Islet of Langerhans (tissue), 1 donor: ENCODE data around the gene ARHGAP8.

ENCODE experiments used
- FAIRE-seq: peaks from one replicate; lab custom pipeline; 2011; peaks lifted over from hg19 to GRCh38; lab: Jason Lieb, UNC

ARHGAP8 gene

GRCh38 chr22:44805711-44806110 lies 53.3 kb downstream of the ARHGAP8 start:
- FAIRE-seq: no peak

- no peak for FAIRE-seq
Observed at GRCh38 chr22:44807232-44807631, 54.9 kb downstream of the ARHGAP8 start.

GRCh38 chr22:44807915-44808690 lies 55.7 kb downstream of the ARHGAP8 start:
- no peak for FAIRE-seq

- no peak for FAIRE-seq
Observed at GRCh38 chr22:44809456-44809855, 57.1 kb downstream of the ARHGAP8 start.

- no peak for FAIRE-seq
Observed at GRCh38 chr22:44811141-44811540, 58.8 kb downstream of the ARHGAP8 start.

GRCh38 chr22:44813416-44813815 lies 61.0 kb downstream of the ARHGAP8 start:
- FAIRE-seq: no peak

GRCh38 chr22:44814266-44815098 lies 62.1 kb downstream of the ARHGAP8 start:
- FAIRE-seq: no peak

GRCh38 chr22:44815099-44816070 lies 63.0 kb downstream of the ARHGAP8 start:
- FAIRE-seq: no peak

- FAIRE-seq: no peak
Observed at GRCh38 chr22:44816141-44816540, 63.8 kb downstream of the ARHGAP8 start.

- no peak for FAIRE-seq
Observed at GRCh38 chr22:44818727-44819126, 66.4 kb downstream of the ARHGAP8 start.

GRCh38 chr22:44819966-44820631 lies 67.7 kb downstream of the ARHGAP8 start:
- no peak for FAIRE-seq

GRCh38 chr22:44821741-44822475 lies 69.5 kb downstream of the ARHGAP8 start:
- no peak for FAIRE-seq

GRCh38 chr22:44822534-44822933 lies 70.2 kb downstream of the ARHGAP8 start:
- FAIRE-seq: no peak

GRCh38 chr22:44823396-44823795 lies 71.0 kb downstream of the ARHGAP8 start:
- no peak for FAIRE-seq

- FAIRE-seq: no peak
Observed at GRCh38 chr22:44823806-44824205, 71.4 kb downstream of the ARHGAP8 start.

- FAIRE-seq: no peak
Observed at GRCh38 chr22:44824271-44824670, 71.9 kb downstream of the ARHGAP8 start.

GRCh38 chr22:44825310-44826150 lies 73.2 kb downstream of the ARHGAP8 start:
- no peak for FAIRE-seq

- FAIRE-seq: no peak
Observed at GRCh38 chr22:44827666-44828190, 75.4 kb downstream of the ARHGAP8 start.

GRCh38 chr22:44828193-44828592 lies 75.8 kb downstream of the ARHGAP8 start:
- FAIRE-seq: no peak

GRCh38 chr22:44831885-44832284 lies 79.5 kb downstream of the ARHGAP8 start:
- FAIRE-seq: no peak
